ENCODE data around the gene KCNJ11.

Gene KCNJ11

GRCh38 chr11:17386331-17387084 is 2.0 kb downstream of the KCNJ11 start:
- Histone ChIP-seq H3K4me2 (ENCODE audit: low read length) (peak overlapping the region; percentile 35), H3K36me3 (ENCODE audit: control insufficient read depth, insufficient read depth, low read length) (no peaks in the 10 kb centered on the region), H3K27ac (no peak overlapping the region), H3K9me3 (ENCODE audit: control insufficient read depth, low read length) (no peaks in the 10 kb centered on the region), H3K4me1 (no peaks in the 10 kb centered on the region), H2AFZ (no peak overlapping the region), H3K27me3 (ENCODE audit: control insufficient read depth, insufficient read depth, low read length) (no peaks in the 10 kb centered on the region), H3K79me2 (no peaks in the 10 kb centered on the region), H3K4me3 (ENCODE audit: low read depth, low read length) (peak overlapping the region; percentile 29), H3K9ac (no peak overlapping the region)
- peak; percentile 37 for TF ChIP-seq CTCF (IDR thresholded peaks at IDR 0.05)

- Histone ChIP-seq H3K9me3 (ENCODE audit: control insufficient read depth, low read length) (no peaks in the 10 kb centered on the region), H3K9ac (no peak overlapping the region), H3K4me2 (ENCODE audit: low read length) (peak overlapping the region; percentile 35), H3K79me2 (no peaks in the 10 kb centered on the region), H3K27ac (no peak overlapping the region), H2AFZ (no peak overlapping the region), H3K27me3 (ENCODE audit: control insufficient read depth, insufficient read depth, low read length) (no peaks in the 10 kb centered on the region), H3K4me3 (ENCODE audit: low read depth, low read length) (peak overlapping the region; percentile 29), H3K36me3 (ENCODE audit: control insufficient read depth, insufficient read depth, low read length) (no peaks in the 10 kb centered on the region), H3K4me1 (no peaks in the 10 kb centered on the region)
- no peak for TF ChIP-seq CTCF (IDR thresholded peaks at IDR 0.05)
Measured at GRCh38 chr11:17385926-17386325, 2.5 kb downstream of the KCNJ11 start.

- H3K4me3 ChIP-seq (ENCODE audit: low read depth, low read length), result no peak overlapping the region
Measured at GRCh38 chr11:17385492-17385891, 3.0 kb downstream of the KCNJ11 start.

GRCh38 chr11:17384002-17384511 is 4.4 kb downstream of the KCNJ11 start:
- Histone ChIP-seq H3K4me1 (no peaks in the 10 kb centered on the region), H3K36me3 (ENCODE audit: control insufficient read depth, insufficient read depth, low read length) (no peaks in the 10 kb centered on the region), H3K4me2 (ENCODE audit: low read length) (no peak overlapping the region), H3K4me3 (ENCODE audit: low read depth, low read length) (no peak overlapping the region), H3K79me2 (no peaks in the 10 kb centered on the region), H2AFZ (no peak overlapping the region), H3K9ac (no peak overlapping the region), H3K9me3 (ENCODE audit: control insufficient read depth, low read length) (no peaks in the 10 kb centered on the region), H3K27ac (no peak overlapping the region), H3K27me3 (ENCODE audit: control insufficient read depth, insufficient read depth, low read length) (no peaks in the 10 kb centered on the region)
- TF ChIP-seq CTCF (IDR thresholded peaks at IDR 0.05), result peak; percentile 75

More at GRCh38 chr11:17385492-17385891, 3.0 kb downstream of the KCNJ11 start:
- Histone ChIP-seq H3K27me3 (ENCODE audit: control insufficient read depth, insufficient read depth, low read length) (no peaks in the 10 kb centered on the region), H3K4me2 (ENCODE audit: low read length) (no peak overlapping the region), H3K36me3 (ENCODE audit: control insufficient read depth, insufficient read depth, low read length) (no peaks in the 10 kb centered on the region), H3K9me3 (ENCODE audit: control insufficient read depth, low read length) (no peaks in the 10 kb centered on the region), H3K9ac (no peak overlapping the region), H3K27ac (no peak overlapping the region), H2AFZ (no peak overlapping the region), H3K79me2 (no peaks in the 10 kb centered on the region), H3K4me1 (no peaks in the 10 kb centered on the region)
- no peak for TF ChIP-seq CTCF (IDR thresholded peaks at IDR 0.05)

GRCh38 chr11:17383461-17383860 is 5.0 kb downstream of the KCNJ11 start:
- TF ChIP-seq CTCF (IDR thresholded peaks at IDR 0.05), result no peak
- no peak overlapping the region for H2AFZ ChIP-seq
- no peaks in the 10 kb centered on the region for H3K9me3 ChIP-seq (ENCODE audit: control insufficient read depth, low read length)
- no peak overlapping the region for H3K4me3 ChIP-seq (ENCODE audit: low read depth, low read length)
- no peaks in the 10 kb centered on the region for H3K4me1 ChIP-seq
- H3K4me2 ChIP-seq (ENCODE audit: low read length), result no peak overlapping the region
- H3K9ac ChIP-seq, result no peak overlapping the region
- H3K36me3 ChIP-seq (ENCODE audit: control insufficient read depth, insufficient read depth, low read length), result no peaks in the 10 kb centered on the region
- H3K27ac ChIP-seq, result no peak overlapping the region
- no peaks in the 10 kb centered on the region for H3K27me3 ChIP-seq (ENCODE audit: control insufficient read depth, insufficient read depth, low read length)
- no peaks in the 10 kb centered on the region for H3K79me2 ChIP-seq
